Measurements from ENCODE around the gene EIF2B2.

The EIF2B2 gene

DNA sequence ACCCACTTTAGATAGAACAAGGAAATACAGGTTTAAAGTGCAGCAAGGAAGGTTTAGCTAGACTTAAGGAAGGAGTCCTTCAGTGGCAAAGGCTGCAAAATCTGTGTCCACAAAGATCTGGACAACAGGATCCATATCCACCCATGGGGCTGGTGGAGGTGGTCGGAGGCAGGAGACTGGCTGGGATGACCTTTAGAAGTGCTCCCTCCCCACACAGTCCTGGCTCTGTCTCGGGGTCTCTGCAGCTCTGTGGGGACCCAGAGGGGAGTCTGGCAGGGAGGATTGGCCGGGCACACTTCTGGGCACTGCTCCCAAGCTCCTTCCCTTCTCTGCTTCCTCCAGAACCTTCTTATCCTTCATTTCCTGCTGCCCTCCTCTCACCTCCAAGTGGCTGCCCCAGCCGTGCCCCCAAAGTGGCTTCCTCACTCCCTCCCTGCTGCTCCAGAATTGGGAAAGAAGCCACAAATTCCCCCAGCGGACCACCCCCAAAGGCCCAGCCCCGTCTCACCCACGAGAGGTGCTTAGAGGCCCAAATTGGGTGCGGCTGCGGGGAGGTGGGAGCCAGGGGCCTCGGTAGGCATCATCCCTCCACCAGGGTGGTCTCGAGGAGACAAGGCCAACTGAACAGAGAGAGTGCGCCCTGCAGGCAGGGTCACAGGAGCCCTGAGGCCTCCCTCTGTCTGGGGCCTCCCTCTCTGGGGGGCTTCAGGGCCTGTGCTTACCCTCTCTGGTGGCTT lies 25.4 kb upstream of the EIF2B2 start:
- no peak for TF ChIP-seq JUND (IDR thresholded peaks at IDR 0.05; ENCODE audit: low read depth)
- in situ Hi-C loops (cut with HindIII; ENCODE audit: low pct_unique_long_range_greater_than_20kb, low sequenced_read_pairs), result no loop called here

DNA sequence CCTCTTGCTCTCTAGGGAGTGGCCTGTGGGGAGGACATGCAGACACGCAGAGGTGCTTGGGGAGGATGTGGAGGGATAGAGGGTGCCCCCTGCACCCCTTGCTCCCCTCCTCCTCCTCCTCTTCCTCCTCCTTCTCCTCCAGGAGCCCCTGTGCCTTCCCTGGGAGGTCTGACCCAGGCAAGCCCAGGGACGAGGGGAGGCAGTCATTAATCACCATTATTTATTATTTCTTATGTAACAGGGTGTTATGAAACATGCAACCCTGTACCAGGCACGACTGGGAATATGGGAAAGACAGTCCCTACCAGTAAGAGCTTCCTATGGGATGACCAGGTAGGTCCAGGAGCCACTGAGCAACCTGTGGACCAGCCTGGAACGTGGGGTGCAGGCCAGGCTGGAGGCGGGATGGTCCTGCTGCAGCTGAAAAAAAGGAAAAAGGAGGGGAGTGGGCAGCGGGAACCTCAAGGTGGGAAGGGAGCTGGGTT lies 24.8 kb upstream of the EIF2B2 start:
- DNase-seq (ENCODE audit: low read depth in 1 of 2, low spot score in 1 of 2), result no peak
- no peak for TF ChIP-seq JUND (IDR thresholded peaks at IDR 0.05; ENCODE audit: low read depth)
- in situ Hi-C loops (cut with HindIII; ENCODE audit: low pct_unique_long_range_greater_than_20kb, low sequenced_read_pairs), result no loop called here

More for the DNA sequence above, 25.4 kb upstream of the EIF2B2 start:
- no peak for DNase-seq (ENCODE audit: low read depth in 1 of 2, low spot score in 1 of 2)

DNA sequence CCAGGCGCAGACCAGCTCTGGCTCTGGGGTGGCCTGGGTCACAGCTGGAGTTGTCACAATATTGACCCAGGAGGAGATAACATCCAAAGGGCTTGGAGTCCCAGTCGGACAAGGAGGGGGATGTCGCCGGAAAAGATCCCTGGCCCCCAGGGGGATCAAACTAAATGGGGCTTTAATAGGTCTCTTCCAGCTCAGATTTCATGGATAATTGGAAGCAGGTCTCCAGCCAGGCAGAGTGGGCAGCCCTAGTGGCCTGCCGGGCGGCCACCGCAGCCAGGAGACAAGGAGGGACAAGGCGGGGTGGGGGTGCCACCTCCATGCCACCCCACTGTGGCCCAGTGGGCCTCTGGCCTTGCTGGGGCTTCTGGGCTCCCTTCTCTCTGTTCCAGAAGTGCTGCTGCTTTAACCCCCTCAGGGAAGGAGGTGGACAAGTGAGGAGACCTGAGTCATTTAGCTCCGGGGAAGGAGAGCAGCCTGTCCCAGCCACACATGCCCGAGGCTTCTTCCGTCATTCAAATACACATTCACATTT lies 24.2 kb upstream of the EIF2B2 start:
- peak in 1 of 2 experiments; percentile 33 for DNase-seq (ENCODE audit: low read depth in 1 of 2, low spot score in 1 of 2)
- in situ Hi-C loops (cut with HindIII; ENCODE audit: low pct_unique_long_range_greater_than_20kb, low sequenced_read_pairs), result no loop called here
- no peak for TF ChIP-seq JUND (IDR thresholded peaks at IDR 0.05; ENCODE audit: low read depth)

DNA sequence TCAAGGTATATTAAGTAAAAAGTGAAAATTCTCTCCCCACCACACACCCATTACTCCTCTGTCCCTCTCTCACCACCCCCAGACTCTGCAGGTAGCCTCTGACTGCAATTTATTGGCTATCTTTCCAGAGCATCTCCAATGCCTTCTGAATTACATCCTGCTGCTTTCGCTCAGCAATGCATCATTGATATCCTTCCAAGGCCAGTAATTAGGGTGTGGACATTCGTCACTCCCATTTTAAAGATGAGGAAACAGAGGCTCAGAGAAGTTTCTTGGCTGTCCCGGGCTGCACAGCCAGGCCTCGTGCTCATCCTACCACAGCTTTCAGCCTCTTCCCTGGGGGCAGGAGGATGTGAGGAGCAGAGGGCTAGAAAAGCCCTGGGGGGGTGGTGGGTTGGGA lies 23.7 kb upstream of the EIF2B2 start:
- TF ChIP-seq JUND (IDR thresholded peaks at IDR 0.05; ENCODE audit: low read depth), result no peak
- in situ Hi-C loops (cut with HindIII; ENCODE audit: low pct_unique_long_range_greater_than_20kb, low sequenced_read_pairs), result no loop called here
- no peak for DNase-seq (ENCODE audit: low read depth in 1 of 2, low spot score in 1 of 2)

DNA sequence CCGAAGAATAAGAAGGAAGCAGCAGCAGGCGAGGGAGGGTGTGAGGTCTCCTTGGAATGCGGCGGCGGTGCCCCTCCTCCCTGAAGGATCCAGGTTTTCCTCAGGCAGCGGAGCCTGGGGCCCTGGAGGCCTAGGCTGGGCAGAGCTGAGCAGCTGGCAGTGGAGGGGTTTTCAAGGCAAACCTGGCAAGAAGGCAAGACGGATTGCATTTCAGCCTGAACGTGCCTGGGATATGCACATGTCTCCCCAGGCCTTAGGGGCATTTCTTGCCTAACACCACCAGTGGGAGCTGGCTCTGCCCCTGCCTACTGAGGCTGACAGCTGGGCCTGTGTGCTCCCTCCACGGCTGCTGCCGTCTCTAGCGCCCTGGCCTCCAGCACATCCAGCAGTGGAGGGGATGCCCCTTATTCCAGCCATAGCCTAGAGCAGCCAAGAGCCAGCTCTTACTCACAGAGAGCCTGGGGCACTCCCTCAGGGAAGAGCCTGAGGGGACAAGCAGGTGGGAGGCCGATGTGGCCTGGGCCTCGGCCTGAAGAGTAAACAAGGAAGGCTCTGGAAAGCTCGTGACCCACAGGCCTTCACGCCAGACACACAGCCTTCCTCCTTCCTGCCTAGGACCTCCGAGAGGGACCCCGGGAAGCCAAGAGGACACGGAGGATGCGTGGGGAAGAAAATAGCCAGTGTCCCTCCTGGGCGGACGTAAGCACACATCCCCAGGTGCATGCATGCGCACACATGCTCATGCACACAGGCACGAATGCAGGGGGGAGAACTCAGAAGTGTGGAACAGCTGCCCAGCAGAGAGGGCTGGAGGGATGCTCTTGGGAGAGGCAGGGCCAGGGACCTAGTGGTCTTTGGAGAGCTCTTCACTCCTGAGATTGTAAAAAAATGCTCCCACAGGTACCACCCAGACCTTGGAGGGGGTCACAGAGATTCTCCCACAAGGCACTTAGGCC lies 23.0 kb upstream of the EIF2B2 start:
- TF ChIP-seq JUND (IDR thresholded peaks at IDR 0.05; ENCODE audit: low read depth), result no peak
- DNase-seq (ENCODE audit: low read depth in 1 of 2, low spot score in 1 of 2), result peak in 1 of 2 experiments; percentile 32
- in situ Hi-C loops (cut with HindIII; ENCODE audit: low pct_unique_long_range_greater_than_20kb, low sequenced_read_pairs), result no loop called here

DNA sequence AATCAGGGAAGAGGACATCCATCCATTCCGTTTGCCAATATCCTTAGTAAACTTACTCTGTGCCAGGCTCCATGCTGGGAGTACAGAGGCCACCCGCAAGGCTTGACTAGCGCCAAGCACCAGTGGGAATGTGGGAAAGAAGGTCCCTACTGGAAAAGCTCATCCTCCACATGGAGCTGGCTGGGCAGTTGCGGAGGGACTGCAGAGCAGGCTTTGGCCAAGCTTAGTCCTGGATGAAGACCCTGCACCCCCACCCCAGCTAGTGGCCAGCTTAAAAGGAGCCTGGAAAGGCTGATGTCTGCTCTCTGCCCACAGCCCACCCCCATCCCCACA lies 22.4 kb upstream of the EIF2B2 start:
- no peak for DNase-seq (ENCODE audit: low read depth in 1 of 2, low spot score in 1 of 2)
- TF ChIP-seq JUND (IDR thresholded peaks at IDR 0.05; ENCODE audit: low read depth), result no peak
- in situ Hi-C loops (cut with HindIII; ENCODE audit: low pct_unique_long_range_greater_than_20kb, low sequenced_read_pairs), result no loop called here

DNA sequence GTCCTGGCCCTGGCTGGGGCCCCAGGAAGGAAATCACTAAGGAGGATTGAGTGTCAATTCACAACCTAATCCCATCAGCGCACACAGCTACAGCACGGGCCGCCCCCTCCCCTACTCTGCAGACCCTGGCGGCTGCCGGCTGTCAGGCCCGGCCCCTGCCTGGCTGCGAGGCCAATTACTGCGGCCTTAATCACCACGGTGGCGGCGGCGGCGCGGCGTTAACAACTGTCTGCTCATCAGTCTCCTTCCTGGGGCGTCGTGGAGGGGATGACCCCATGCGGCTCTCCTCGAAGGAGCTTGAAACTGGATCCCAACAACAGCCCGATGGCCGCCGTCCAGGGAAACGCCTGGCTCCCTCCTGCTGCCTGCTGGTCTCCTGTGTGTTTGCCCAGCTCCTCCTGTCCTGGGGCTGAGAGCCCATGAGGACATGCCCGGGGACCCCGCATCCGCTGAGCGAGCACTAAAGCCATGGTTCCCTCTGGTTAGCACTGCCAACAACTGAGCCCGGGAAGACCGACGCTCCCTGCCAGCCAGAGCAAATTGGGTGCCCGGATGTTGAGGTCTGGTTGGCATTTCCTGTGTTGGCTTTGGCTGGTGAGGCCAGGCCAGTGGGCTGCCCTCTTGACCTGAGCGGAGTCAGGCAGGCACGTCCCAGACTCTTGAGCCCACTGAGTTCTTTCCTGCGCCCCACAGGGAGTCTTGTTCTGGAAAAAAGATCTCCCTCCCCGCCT lies 21.8 kb upstream of the EIF2B2 start:
- no peak for TF ChIP-seq JUND (IDR thresholded peaks at IDR 0.05; ENCODE audit: low read depth)
- in situ Hi-C loops (cut with HindIII; ENCODE audit: low pct_unique_long_range_greater_than_20kb, low sequenced_read_pairs), result no loop called here
- no peak for DNase-seq (ENCODE audit: low read depth in 1 of 2, low spot score in 1 of 2)

DNA sequence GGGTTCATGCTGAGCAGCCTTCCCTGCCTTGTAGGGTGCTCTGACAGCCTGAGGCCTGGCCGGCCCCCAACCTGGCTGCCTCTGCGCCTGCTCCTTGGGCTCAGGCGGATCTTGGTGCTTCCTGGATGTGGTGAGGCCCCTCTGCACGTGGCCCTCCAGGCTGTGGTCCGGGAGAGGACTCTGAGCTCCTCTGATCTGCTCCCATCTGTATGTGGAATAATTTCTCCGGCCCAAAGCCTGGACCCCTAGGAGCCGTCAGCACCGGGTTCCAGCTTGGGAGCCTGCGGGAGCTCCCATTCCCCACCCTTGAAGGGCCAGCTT lies 21.3 kb upstream of the EIF2B2 start:
- no peak for DNase-seq (ENCODE audit: low read depth in 1 of 2, low spot score in 1 of 2)
- in situ Hi-C loops (cut with HindIII; ENCODE audit: low pct_unique_long_range_greater_than_20kb, low sequenced_read_pairs), result no loop called here
- TF ChIP-seq JUND (IDR thresholded peaks at IDR 0.05; ENCODE audit: low read depth), result no peak

DNA sequence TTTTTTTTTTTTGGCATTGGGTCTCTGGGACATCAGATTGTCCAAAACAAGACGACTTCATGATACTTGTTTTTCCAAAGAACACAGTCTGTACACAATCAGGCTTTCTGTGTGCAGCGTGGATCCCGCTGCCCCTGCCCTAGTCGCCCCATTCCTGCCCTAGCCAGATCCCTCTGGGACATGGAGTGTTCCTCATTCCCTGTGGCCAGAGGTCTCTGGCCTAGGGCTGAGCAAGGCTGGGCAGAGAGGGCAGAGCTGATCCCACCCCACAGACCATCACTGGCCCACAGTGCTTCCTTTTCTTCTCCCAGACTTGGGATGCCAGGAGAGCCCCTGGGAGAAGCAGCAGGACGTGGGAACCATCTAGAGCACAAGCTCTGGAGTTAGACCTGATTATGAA lies 20.9 kb upstream of the EIF2B2 start:
- in situ Hi-C loops (cut with HindIII; ENCODE audit: low pct_unique_long_range_greater_than_20kb, low sequenced_read_pairs), result no loop called here
- DNase-seq (ENCODE audit: low read depth in 1 of 2, low spot score in 1 of 2), result no peak
- TF ChIP-seq JUND (IDR thresholded peaks at IDR 0.05; ENCODE audit: low read depth), result no peak

DNA sequence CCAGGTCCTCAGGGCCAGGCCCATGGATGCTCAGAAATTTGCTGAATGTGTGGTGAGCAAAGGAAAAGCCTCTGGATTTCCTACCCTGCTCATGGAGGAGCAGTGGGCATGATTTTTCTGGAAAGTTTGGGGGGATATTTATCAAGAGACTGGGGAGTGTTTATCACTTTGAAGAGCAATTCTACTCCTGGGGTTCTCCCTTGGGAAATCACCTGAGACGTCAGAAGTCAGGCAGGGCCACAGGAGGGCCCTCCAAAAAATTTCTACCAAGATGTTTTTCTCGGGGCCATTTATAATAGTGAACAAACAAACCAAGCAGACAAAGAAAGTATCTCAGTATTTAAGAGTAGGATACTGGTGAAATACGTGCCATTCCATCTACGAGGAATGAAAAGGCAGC lies 20.1 kb upstream of the EIF2B2 start:
- no peak for TF ChIP-seq JUND (IDR thresholded peaks at IDR 0.05; ENCODE audit: low read depth)
- no peak for DNase-seq (ENCODE audit: low read depth in 1 of 2, low spot score in 1 of 2)
- in situ Hi-C loops (cut with HindIII; ENCODE audit: low pct_unique_long_range_greater_than_20kb, low sequenced_read_pairs), result no loop called here

DNA sequence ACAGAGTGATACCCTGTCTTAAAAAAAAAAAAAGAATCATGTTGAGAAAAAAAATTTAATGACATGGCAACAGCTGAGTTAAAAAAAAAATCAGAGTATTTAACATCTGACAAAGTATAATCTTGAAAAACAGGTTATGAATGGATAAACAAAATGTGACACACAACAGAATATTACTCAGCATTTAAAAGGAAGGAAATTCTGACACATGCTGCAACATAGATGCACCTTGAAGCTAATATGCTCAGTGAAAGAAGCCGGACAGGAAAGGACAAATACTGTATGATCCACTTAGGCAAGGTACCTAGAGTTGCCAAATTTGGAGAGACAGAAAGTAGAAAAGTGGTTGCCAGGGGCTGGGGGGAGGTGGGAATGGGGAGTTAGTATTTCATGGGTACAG lies 19.4 kb upstream of the EIF2B2 start:
- in situ Hi-C loops (cut with HindIII; ENCODE audit: low pct_unique_long_range_greater_than_20kb, low sequenced_read_pairs), result no loop called here
- TF ChIP-seq JUND (IDR thresholded peaks at IDR 0.05; ENCODE audit: low read depth), result no peak
- DNase-seq (ENCODE audit: low read depth in 1 of 2, low spot score in 1 of 2), result peak in 1 of 2 experiments; percentile 33

DNA sequence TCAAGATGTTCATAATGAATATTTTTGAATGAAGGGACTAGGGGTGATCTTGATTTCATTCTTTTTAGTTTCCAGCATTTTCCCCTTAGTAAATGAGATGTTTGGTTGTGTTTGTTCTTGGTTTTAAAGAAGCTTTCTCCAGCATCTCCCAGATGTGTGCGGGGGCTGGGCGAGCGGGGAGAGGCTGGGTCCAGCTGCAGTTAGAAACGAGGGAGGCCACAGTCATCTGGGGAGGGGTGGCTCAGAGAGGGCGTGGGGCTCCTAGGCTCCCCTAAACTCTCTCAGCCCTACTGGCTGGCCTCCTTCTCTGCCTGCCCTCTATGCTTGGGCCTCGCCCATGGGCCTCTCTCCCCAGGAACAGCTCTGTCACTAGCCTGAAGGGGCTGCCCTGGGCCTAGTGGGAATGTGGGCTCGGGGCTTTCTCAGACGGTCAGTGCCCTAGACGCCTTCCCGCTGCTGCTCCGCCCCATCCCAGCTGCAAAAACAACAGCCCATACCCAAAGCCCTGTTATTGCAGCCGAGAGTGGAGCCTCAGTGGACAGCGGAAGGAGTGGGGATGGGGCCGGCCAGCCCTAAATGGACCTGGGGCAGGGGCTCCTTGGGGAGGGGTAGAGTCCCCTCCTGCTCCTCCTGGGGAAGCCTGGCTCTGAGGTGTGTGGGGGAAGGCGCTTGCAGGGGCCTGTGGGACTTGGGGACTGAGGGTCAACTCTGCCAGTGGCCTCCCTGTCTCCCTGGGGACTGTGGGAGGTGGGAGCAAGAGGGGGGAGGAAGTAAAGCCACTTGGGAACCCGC lies 18.3 kb upstream of the EIF2B2 start:
- TF ChIP-seq JUND (IDR thresholded peaks at IDR 0.05; ENCODE audit: low read depth), result no peak
- DNase-seq (ENCODE audit: low read depth in 1 of 2, low spot score in 1 of 2), result no peak
- in situ Hi-C loops (cut with HindIII; ENCODE audit: low pct_unique_long_range_greater_than_20kb, low sequenced_read_pairs), result no loop called here
